Thyroid gland (tissue), 4 donors: Measurements from ENCODE around the gene GNS. TPM values are rescaled to one million over a fixed set of nuclear protein-coding genes. Genes with fewer than 3 reads are reported as not detected.

Experiments used
- DNase-seq, 2 donors: peaks; one replicate each; pipeline ENCODE4 v3.0.0-alpha.2; 2019
- H3K27ac ChIP-seq, 3 donors: fragments of 200-600 bp; sonication (generic); 1 replicate in 2 of 3; 2 replicates in 1 of 3; pipeline ENCODE4 v1.5.1; 2016 to 2019; ENCODE audit warnings: mild to moderate bottlenecking in 1 of 3, moderate library complexity in 1 of 3
- H3K27me3 ChIP-seq: fragments of 200-600 bp; sonication (generic); one replicate; pipeline ENCODE4 v1.5.1; 2019
- H3K36me3 ChIP-seq, 2 donors: fragments of 200-600 bp; sonication (generic); one replicate each; pipeline ENCODE4 v1.5.1; 2016 to 2019
- H3K4me1 ChIP-seq, 2 donors: fragments of 200-600 bp; sonication (generic); one replicate each; pipeline ENCODE4 v1.5.1; 2017 to 2019
- H3K4me3 ChIP-seq, 3 donors: fragments of 200-600 bp; sonication (generic); replicated peaks in 1 of 3; 1 replicate in 2 of 3; 2 replicates in 1 of 3; pipeline ENCODE4 v1.5.1; 2016; ENCODE audit warnings: mild to moderate bottlenecking in 1 of 3
- H3K9me3 ChIP-seq: fragments of 200-600 bp; sonication (generic); one replicate; pipeline ENCODE4 v1.5.1; 2017
- POLR2A ChIP-seq, 2 donors: fragments of 450-650 bp; IDR thresholded peaks; one replicate each; pipeline ENCODE4 v1.6.1; 2017; ENCODE audit warnings: antibody characterized with exemption in 2 of 2, mild to moderate bottlenecking in 2 of 2, moderate library complexity in 1 of 2
- WGBS, 2 donors: methylation state at CpG; one replicate each; pipeline ENCODE4 v1.1.5; 2017; 5-methylcytosine and 5-hydroxymethylcytosine counted together
- intact Hi-C: fragments of 100-400 bp; cut with DNase I; formaldehyde crosslinking; loops from one replicate; pipeline ENCODE4 v1.15.1; 2023
- total RNA-seq, 4 donors: library from RNA; depleted of rRNA; stranded (reverse); fragments of >200 nt; gene quantifications; one replicate each; pipeline ENCODE4 v1.2.3, GENCODE V29; 2016
- TF ChIP-seq, protein P1 (sequence below), 6 experiments: fragments of 200-600 bp in 3 of 6; fragments of 450-650 bp in 3 of 6; sonication (generic) in 3 of 6; IDR thresholded peaks; one replicate each; pipeline ENCODE4 v1.5.1; 2016 to 2019; ENCODE audit warnings: antibody characterized with exemption in 6 of 6, mild to moderate bottlenecking in 2 of 6, inconsistent platforms in 1 of 6, moderate library complexity in 1 of 6

Gene GNS
- total RNA-seq, 4 donors from 2014 or later, result 130 to 174 (median 160) TPM

DNA sequence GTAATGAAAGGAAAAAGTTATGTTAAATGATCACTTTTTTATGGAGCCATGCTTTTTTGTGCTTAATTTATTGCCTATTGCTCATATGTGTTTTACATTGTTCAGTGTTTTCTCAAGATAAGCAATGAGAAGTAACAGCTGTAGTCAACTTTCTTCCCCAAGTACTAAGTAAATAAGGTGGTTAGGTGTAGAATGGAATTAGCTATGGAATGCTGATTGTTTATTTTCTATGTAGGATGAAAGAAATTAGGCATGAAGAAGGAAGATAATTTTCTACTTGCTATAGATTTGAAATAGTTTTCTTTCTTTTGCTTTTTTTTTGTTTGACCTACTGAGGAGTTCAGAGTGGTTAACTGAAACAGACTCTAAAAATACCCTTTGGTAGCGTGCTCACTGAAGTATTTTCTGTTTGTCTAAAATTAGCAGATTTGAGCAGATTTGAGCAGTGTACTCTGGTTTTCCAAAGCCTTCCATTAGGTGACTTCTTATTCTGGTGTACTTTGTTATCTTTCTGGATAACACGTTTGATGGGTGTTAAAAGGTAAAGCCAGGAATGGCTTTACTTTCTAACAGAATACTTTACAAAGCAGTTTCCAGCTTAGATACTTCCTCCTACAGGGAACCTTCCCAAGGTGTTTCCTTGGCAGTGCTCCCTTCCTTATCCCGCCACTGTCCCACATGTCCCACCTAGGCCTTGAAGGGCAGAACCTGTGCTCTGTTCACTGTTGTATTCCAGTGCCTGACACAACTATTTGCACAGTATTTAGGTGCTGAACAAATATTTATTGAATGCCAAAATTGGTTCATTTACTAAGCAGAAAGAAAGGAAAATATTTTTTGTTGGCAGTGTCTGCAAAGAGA lies 92.9 kb downstream of the GNS start:
- 60% methylated on average over 3 of the region's 3 CpGs for WGBS, 2 donors
- TF ChIP-seq, protein P1, sequence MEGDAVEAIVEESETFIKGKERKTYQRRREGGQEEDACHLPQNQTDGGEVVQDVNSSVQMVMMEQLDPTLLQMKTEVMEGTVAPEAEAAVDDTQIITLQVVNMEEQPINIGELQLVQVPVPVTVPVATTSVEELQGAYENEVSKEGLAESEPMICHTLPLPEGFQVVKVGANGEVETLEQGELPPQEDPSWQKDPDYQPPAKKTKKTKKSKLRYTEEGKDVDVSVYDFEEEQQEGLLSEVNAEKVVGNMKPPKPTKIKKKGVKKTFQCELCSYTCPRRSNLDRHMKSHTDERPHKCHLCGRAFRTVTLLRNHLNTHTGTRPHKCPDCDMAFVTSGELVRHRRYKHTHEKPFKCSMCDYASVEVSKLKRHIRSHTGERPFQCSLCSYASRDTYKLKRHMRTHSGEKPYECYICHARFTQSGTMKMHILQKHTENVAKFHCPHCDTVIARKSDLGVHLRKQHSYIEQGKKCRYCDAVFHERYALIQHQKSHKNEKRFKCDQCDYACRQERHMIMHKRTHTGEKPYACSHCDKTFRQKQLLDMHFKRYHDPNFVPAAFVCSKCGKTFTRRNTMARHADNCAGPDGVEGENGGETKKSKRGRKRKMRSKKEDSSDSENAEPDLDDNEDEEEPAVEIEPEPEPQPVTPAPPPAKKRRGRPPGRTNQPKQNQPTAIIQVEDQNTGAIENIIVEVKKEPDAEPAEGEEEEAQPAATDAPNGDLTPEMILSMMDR (IDR thresholded peaks at IDR 0.05), result no peak
- TF ChIP-seq POLR2A (IDR thresholded peaks at IDR 0.05), result no peak
- intact Hi-C loops, result no loop called here
- no peak overlapping the region for H3K4me3 ChIP-seq
- no peak for DNase-seq
- H3K27me3 ChIP-seq, result no peaks in the 10 kb centered on the region
- peaks cover 9 to 45% of the 10 kb centered on the region in 2 donors for H3K4me1 ChIP-seq
- H3K27ac ChIP-seq, result peak overlapping the region in 2 of 3 donors; percentile 5 to 11
- no peaks in the 10 kb centered on the region for H3K9me3 ChIP-seq
- H3K36me3 ChIP-seq, result no peaks in the 10 kb centered on the region

DNA sequence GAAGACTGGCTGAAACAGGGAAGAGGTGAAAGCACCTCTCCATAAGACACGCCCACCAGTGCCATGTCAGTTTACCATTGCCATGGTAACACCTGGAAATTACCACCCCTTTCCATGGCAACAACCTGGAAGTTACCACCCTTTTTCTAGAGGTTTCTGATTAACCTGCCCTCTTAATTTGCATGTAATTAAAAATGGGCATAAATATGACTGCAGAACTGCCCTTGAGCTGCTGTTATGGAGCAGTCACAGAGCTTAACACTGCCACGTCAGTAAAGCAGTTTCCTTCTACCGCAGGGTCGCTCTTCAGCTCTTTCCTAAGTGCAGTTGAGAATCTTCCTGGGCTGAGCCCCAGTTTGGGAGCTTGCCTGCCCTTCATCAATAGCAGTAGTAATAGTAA lies 93.7 kb downstream of the GNS start:
- no peaks in the 10 kb centered on the region for H3K36me3 ChIP-seq
- intact Hi-C loops, result no loop called here
- 42 to 58% methylated on average over 4 of the region's 4 CpGs for WGBS, 2 donors
- peak overlapping the region in 2 of 3 donors; percentile 5 to 11 for H3K27ac ChIP-seq
- no peaks in the 10 kb centered on the region for H3K9me3 ChIP-seq
- no peak overlapping the region for H3K4me3 ChIP-seq
- peaks cover 9 to 38% of the 10 kb centered on the region in 2 donors for H3K4me1 ChIP-seq
- DNase-seq, result peak; percentile 30 to 45
- no peaks in the 10 kb centered on the region for H3K27me3 ChIP-seq
- TF ChIP-seq, protein P1 (IDR thresholded peaks at IDR 0.05), result no peak
- no peak for TF ChIP-seq POLR2A (IDR thresholded peaks at IDR 0.05)

Other genes starting within 250 kb of the GNS start
- gene RASSF3, start 148.9 kb downstream of the GNS start, total RNA-seq, result 10 to 100 TPM in 2 of 4 donors, 1 to 10 TPM in 2; 7.3 to 18.7 (median 11.2) TPM
- 10 to 100 TPM in 1 of 4 donors, 1 to 10 TPM in 3; 7.0 to 31.3 (median 9.0) TPM for gene TBC1D30, start 65.2 kb upstream of the GNS start, total RNA-seq